ENCODE results near the gene LMO3.

Gene LMO3

GRCh38 chr12:16603260-16603915, 2.6 kb downstream of the LMO3 start:
- TF ChIP-seq, protein P1, sequence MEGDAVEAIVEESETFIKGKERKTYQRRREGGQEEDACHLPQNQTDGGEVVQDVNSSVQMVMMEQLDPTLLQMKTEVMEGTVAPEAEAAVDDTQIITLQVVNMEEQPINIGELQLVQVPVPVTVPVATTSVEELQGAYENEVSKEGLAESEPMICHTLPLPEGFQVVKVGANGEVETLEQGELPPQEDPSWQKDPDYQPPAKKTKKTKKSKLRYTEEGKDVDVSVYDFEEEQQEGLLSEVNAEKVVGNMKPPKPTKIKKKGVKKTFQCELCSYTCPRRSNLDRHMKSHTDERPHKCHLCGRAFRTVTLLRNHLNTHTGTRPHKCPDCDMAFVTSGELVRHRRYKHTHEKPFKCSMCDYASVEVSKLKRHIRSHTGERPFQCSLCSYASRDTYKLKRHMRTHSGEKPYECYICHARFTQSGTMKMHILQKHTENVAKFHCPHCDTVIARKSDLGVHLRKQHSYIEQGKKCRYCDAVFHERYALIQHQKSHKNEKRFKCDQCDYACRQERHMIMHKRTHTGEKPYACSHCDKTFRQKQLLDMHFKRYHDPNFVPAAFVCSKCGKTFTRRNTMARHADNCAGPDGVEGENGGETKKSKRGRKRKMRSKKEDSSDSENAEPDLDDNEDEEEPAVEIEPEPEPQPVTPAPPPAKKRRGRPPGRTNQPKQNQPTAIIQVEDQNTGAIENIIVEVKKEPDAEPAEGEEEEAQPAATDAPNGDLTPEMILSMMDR (IDR thresholded peaks at IDR 0.05; ENCODE audit: insufficient read depth, missing control alignments) = no peak
- DNase-seq (ENCODE audit: insufficient read length, low spot score) (no peak), FAIRE-seq (no peak)

GRCh38 chr12:16602412-16602811, 3.5 kb downstream of the LMO3 start:
- FAIRE-seq = no peak
- no peak for DNase-seq (ENCODE audit: insufficient read length, low spot score)
- TF ChIP-seq, protein P1 (IDR thresholded peaks at IDR 0.05; ENCODE audit: insufficient read depth, missing control alignments) = no peak

GRCh38 chr12:16600525-16600924, 5.4 kb downstream of the LMO3 start:
- DNase-seq (ENCODE audit: insufficient read length, low spot score) = no peak
- TF ChIP-seq, protein P1 (IDR thresholded peaks at IDR 0.05; ENCODE audit: insufficient read depth, missing control alignments) = no peak
- FAIRE-seq = no peak

- DNase-seq (ENCODE audit: insufficient read length, low spot score) (no peak), FAIRE-seq (no peak)
- TF ChIP-seq, protein P1 (IDR thresholded peaks at IDR 0.05; ENCODE audit: insufficient read depth, missing control alignments) = no peak
Measured at GRCh38 chr12:16599081-16599480, 6.9 kb downstream of the LMO3 start.

DNA sequence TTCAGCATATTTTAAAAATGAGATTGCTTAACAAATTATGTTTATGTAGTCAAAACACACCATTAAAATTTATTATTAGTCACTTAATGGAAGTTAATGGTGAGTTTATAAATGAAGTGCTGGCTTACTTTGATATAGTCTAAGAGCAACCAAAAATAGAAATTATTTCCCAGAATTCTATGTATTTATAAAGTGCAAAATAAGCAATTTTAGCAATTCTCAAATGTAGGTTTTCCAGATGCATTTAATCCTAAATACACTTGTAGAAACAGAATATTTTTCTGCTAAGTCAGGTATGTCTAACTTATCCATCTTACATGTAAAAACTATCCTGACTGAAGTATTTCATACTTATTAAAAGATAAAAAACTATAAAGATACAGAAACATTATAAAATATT, 11.2 kb downstream of the LMO3 start:
- TF ChIP-seq, protein P1 (IDR thresholded peaks at IDR 0.05; ENCODE audit: insufficient read depth, missing control alignments) = no peak
- FAIRE-seq = no peak
- no peak for DNase-seq (ENCODE audit: insufficient read length, low spot score)

DNA sequence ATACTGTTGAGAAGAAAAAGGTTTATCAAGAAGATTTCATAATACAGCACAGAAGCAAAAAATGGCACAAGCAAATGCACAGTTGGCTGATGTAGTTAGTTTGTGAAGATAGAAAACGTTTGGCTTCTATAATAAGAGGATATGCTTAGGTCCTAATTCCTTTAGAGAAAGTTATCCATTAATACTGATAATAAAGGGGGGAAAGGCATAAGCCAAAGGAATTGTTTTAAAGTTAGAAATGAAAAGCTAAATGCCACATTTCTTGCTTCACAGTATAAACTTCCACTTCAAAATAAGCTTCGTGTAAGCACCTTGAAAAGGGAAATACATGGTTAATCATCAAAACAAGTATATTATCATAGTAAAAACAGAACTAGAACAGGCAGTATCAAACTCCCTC, 12.4 kb downstream of the LMO3 start:
- TF ChIP-seq, protein P1 (IDR thresholded peaks at IDR 0.05; ENCODE audit: insufficient read depth, missing control alignments) = no peak
- FAIRE-seq (no peak), DNase-seq (ENCODE audit: insufficient read length, low spot score) (no peak)

DNA sequence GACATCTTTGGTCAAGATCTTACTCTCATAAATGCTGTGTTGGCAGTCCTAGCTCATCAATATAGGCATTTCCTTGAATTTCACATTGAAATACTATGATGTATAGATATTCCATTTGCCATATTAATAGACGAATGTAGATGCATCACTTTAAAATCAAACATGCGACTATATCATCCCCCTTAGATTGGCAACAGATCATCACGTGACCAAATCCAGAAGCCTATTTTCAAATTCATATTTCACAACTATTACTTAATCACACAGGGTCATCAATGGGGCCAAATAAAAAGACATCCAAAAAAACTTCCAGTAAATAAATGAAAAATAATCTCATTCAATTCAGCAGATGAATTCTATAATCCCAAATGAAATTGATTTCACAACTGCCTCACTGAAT, 15.3 kb downstream of the LMO3 start:
- no peak for FAIRE-seq
- TF ChIP-seq, protein P1 (IDR thresholded peaks at IDR 0.05; ENCODE audit: insufficient read depth, missing control alignments) = no peak

More for the DNA sequence above, 15.3 kb downstream of the LMO3 start:
- DNase-seq (ENCODE audit: insufficient read length, low spot score) = no peak
